ENCODE data around the gene LANCL2.
"Not testable (repeated sequence)": the region's sequence is repeated elsewhere in the genome, so short reads cannot be mapped to it uniquely, and the experiment has no call there.

The LANCL2 gene

DNA sequence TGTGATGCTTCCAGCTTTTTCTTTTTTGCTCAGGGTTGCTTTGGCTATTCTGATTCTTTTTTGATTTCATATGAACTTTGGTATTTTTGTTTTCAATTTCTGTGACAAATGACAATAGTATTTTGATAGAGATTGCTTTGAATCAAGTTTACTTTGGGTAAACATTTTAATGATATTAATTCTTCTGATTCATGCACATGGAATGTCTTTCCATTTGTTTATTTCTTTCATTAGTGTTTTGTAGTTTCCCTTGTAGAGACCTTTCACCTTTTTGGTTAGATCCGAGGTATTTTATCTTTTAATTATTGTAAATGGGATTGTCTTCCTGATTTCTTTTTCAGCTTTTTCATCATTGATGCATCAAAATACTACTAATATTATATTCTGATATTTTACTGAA is 93.2 kb downstream of the LANCL2 start:
- H3K36me3 Mint-ChIP-seq, result peaks cover 19% of the 10 kb centered on the region
- no peak for ATAC-seq

DNA sequence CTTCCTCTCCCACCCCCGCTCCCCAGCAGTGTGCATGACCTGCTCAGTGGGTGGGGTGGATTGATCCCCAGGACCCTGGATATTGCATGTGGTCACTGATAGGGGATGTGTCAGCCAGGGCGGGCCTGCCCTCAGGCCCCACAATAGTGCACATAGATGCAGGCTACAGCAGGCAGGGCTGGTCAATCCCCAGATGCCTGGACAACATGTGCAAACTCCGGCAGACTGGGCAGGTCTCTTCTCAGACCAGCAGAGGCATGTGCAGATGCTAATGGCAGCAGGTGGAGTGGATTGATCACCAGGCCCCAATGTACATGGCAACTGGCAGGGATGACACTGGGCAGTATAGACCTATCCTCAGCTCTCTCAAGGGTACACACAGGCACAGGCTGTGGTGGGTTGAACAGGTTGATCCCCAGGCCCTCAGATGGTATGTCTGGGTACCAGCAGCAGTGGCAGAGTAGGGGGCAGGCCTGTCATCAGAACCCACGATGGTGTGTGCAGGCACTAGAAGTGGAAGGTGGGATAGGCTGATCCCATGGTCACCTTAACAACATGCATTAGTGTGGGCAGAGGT is 98.6 kb downstream of the LANCL2 start:
- H3K4me3 Mint-ChIP-seq, result no peak overlapping the region
- H3K4me1 Mint-ChIP-seq, result peaks cover 32% of the 10 kb centered on the region

More for the DNA sequence above, 93.2 kb downstream of the LANCL2 start:
- Mint-ChIP-seq H3K4me3 (no peak overlapping the region), H3K4me1 (peaks cover 22% of the 10 kb centered on the region), H3K9me3 (peaks cover 29% of the 10 kb centered on the region), H3K27ac (no peak overlapping the region)
- no peak for DNase-seq (ENCODE audit: low spot score in 2 of 2)

DNA sequence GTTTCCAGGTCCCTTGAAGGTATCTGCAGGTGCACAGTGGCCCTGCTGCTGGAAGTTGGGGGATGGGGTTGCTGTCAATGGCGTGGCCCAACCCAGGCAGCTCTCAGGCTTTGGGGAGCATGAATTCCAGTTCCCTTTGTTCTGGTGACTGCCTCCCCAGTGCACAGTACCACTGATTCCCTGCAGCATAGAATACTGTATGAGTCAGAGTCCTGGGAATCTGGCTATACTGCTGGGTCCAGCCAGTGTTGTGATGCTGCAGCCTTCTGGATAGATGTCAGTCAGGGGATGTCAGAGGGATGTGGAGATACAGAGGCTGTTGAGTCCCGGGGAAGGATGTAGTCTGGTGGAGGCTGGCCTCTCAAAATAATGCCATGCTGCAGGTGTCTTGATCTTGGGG is 99.3 kb downstream of the LANCL2 start:
- peak overlapping the region; percentile 7 for H3K27ac Mint-ChIP-seq

More for the DNA sequence above, 98.6 kb downstream of the LANCL2 start:
- peak overlapping the region; percentile 2 for H3K27ac Mint-ChIP-seq
- peaks cover 41% of the 10 kb centered on the region for H3K36me3 Mint-ChIP-seq
- ATAC-seq (no peak), DNase-seq (ENCODE audit: low spot score in 2 of 2) (no peak)
- peaks cover 19% of the 10 kb centered on the region for H3K9me3 Mint-ChIP-seq

GRCh38 chr7:55465691-55466090 is 100.6 kb downstream of the LANCL2 start:
- no peak for ATAC-seq
- no peak overlapping the region for H3K4me3 Mint-ChIP-seq
- DNase-seq (ENCODE audit: low spot score in 2 of 2), result no peak
- H3K27ac Mint-ChIP-seq, result no peak overlapping the region
- H3K36me3 Mint-ChIP-seq, result peaks cover 36% of the 10 kb centered on the region
- peaks cover 3% of the 10 kb centered on the region for H3K9me3 Mint-ChIP-seq
- peaks cover 48% of the 10 kb centered on the region for H3K4me1 Mint-ChIP-seq

More for the DNA sequence above, 99.3 kb downstream of the LANCL2 start:
- Mint-ChIP-seq H3K4me1 (peaks cover 36% of the 10 kb centered on the region), H3K9me3 (peaks cover 12% of the 10 kb centered on the region), H3K4me3 (no peak overlapping the region), H3K36me3 (peaks cover 41% of the 10 kb centered on the region)
- DNase-seq (ENCODE audit: low spot score in 2 of 2) (peak in 1 of 2 donors; percentile 17), ATAC-seq (no peak)

- Mint-ChIP-seq H3K9me3 (peaks cover 3% of the 10 kb centered on the region), H3K4me3 (no peak overlapping the region), H3K27ac (peak overlapping the region; percentile 37), H3K36me3 (peaks cover 35% of the 10 kb centered on the region), H3K4me1 (peaks cover 42% of the 10 kb centered on the region)
- DNase-seq (ENCODE audit: low spot score in 2 of 2) (peak in 1 of 2 donors; percentile 44), ATAC-seq (no peak)
These were observed 102.0 kb downstream of the LANCL2 start for GRCh38 chr7:55467047-55467593.

GRCh38 chr7:55468495-55468894 is 103.4 kb downstream of the LANCL2 start:
- DNase-seq (ENCODE audit: low spot score in 2 of 2), result no peak
- H3K27ac Mint-ChIP-seq, result peak overlapping the region; percentile 57
- H3K4me3 Mint-ChIP-seq, result no peak overlapping the region
- H3K36me3 Mint-ChIP-seq, result peaks cover 30% of the 10 kb centered on the region
- no peaks in the 10 kb centered on the region for H3K9me3 Mint-ChIP-seq
- ATAC-seq, result no peak
- peaks cover 38% of the 10 kb centered on the region for H3K4me1 Mint-ChIP-seq

GRCh38 chr7:55469271-55469681 is 104.1 kb downstream of the LANCL2 start:
- Mint-ChIP-seq H3K27ac (peak overlapping the region; percentile 57), H3K9me3 (no peaks in the 10 kb centered on the region), H3K4me3 (no peak overlapping the region), H3K36me3 (peaks cover 26% of the 10 kb centered on the region), H3K4me1 (peaks cover 36% of the 10 kb centered on the region)
- DNase-seq (ENCODE audit: low spot score in 2 of 2) (no peak), ATAC-seq (peak; percentile 91)

DNA sequence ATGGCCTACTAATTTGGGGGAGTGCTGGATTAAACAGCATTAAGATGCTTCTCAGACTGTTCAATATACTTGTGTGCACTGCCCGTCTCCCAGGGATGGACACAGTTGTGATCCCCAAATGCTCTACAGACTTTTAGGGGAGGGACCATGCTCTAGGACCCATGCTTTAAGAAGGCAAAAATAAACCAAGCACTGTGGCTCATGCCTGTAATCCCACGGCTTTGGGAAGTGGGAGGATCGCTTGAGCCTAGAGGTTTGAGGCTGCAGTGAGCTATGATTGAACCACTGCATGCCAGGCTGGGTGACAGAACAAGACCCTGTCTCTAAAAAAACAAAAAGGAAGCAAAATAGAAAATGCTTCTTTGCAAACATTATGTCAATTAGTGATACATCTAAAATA is 104.6 kb downstream of the LANCL2 start:
- DNase-seq (ENCODE audit: low spot score in 2 of 2), result no peak
- H3K36me3 Mint-ChIP-seq, result peaks cover 22% of the 10 kb centered on the region
- no peak overlapping the region for H3K4me3 Mint-ChIP-seq
- peak overlapping the region; percentile 57 for H3K27ac Mint-ChIP-seq
- peaks cover 40% of the 10 kb centered on the region for H3K4me1 Mint-ChIP-seq
- H3K9me3 Mint-ChIP-seq, result no peaks in the 10 kb centered on the region
- no peak for ATAC-seq

DNA sequence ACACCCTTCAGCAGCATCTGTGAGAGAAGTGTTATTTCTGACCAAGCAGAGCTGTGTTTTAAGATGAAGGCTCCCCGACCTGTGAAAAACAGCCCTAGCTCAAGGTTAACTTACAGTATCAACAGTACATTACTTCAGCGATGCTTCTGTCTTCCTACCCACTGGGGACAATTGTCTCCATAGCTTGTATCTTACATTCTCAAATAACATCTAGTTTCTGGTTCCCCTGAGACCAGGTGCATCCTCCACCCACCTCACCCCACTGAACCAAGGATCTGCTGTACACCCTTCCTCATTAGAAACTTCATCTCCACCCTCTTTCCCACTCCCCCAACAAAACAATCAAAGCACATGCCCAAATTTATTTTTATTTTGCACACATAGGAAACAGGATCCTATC is 105.1 kb downstream of the LANCL2 start:
- Mint-ChIP-seq H3K4me1 (peaks cover 46% of the 10 kb centered on the region), H3K27ac (peak overlapping the region; percentile 58), H3K36me3 (peaks cover 27% of the 10 kb centered on the region), H3K9me3 (no peaks in the 10 kb centered on the region), H3K4me3 (no peak overlapping the region)
- DNase-seq (ENCODE audit: low spot score in 2 of 2) (no peak), ATAC-seq (no peak)

DNA sequence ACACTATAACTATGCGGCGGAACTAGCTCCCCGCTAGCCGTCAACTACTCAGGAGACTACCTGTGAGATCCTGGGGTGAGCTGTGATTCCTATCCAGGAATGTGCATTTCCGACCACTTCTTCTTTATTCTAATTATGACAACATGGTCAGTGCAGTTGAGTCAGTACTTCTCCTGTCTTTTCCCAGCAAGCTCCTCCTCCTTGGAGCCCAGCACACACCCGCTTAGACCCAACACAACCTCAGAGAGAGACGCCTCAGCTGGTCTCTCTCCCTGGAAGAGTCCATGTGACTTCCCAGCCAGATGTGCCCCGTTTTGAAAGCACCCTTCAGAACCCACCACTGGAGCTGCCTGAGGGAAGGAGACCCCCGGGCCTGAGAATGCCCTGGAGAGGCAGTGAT is 106.5 kb downstream of the LANCL2 start:
- not testable (repeated sequence) for DNase-seq (ENCODE audit: low spot score in 2 of 2); H3K4me3 Mint-ChIP-seq; H3K9me3 Mint-ChIP-seq; ATAC-seq
- Mint-ChIP-seq H3K36me3 (peaks cover 24% of the 10 kb centered on the region), H3K4me1 (peaks cover 59% of the 10 kb centered on the region), H3K27ac (peak overlapping the region; percentile 58)

- H3K4me1 Mint-ChIP-seq, result peaks cover 63% of the 10 kb centered on the region
- not testable (repeated sequence) for DNase-seq (ENCODE audit: low spot score in 2 of 2); H3K9me3 Mint-ChIP-seq; H3K4me3 Mint-ChIP-seq; ATAC-seq
- peak overlapping the region; percentile 58 for H3K27ac Mint-ChIP-seq
- H3K36me3 Mint-ChIP-seq, result peaks cover 28% of the 10 kb centered on the region
These were observed 107.3 kb downstream of the LANCL2 start for GRCh38 chr7:55472406-55472805.

DNA sequence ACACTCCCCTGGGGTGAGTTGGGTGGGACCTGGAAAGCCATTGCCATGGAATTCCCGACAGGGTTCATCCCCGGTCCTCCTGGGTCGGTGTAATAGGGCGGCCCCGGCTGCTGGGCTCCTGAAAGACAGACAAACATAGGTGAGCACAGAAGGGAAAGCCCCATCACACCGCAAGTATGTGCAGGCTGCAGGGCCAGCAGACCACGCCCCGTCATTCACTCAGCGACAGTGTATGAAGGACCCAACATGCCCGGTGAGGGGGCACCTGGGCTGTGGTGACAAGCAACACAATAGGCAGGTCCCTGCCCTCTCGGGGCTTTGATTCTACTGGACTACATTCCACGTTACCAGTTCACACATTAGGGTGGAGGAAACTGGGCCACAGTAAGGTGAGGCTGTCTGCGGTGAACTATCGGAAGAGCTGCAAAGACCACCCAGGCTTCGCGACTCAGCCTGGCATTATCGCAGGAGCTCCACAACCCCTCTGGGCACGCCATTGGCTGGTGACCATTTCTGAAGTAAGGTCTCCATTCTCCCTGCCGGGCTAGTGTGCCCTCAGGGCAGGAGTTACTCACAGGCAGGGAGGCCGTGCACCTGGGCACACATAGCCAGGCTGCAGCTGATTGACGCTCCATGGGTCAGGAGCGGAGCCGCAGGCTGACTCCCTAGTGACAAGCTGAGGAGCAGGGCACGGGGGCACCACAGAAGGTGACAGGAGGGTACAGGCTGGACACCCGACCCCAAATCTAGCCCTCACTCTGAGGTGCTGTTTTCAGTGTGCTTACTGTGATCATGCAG is 108.0 kb downstream of the LANCL2 start:
- Mint-ChIP-seq H3K4me1 (peaks cover 66% of the 10 kb centered on the region), H3K36me3 (peaks cover 24% of the 10 kb centered on the region), H3K9me3 (no peaks in the 10 kb centered on the region), H3K27ac (no peak overlapping the region), H3K4me3 (no peak overlapping the region)
- DNase-seq (ENCODE audit: low spot score in 2 of 2) (peak in 1 of 2 donors; percentile 43), ATAC-seq (no peak)

DNA sequence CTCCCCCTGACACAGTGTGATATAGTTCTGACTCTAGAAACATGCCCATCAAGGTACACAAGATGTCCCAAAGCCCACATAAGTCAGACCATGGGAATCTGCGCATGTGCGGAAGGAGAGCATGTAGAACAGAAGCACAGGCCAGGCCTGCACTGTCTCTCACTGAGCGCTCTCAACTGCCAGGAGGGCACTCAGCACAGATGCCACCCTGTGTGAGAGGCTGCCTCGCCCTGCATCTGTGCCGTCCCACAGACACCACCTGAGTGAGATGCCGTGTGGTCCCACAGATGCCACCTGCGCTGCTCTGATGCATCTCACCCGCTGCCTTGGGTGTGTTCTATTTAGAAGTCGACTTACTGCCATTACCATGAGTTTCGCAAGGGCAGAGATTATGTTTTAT is 108.8 kb downstream of the LANCL2 start:
- Mint-ChIP-seq H3K9me3 (no peaks in the 10 kb centered on the region), H3K4me3 (no peak overlapping the region), H3K4me1 (peaks cover 65% of the 10 kb centered on the region), H3K36me3 (peaks cover 24% of the 10 kb centered on the region), H3K27ac (no peak overlapping the region)
- ATAC-seq (no peak), DNase-seq (ENCODE audit: low spot score in 2 of 2) (peak in 1 of 2 donors; percentile 37)

- peak overlapping the region; percentile 74 for H3K27ac Mint-ChIP-seq
- no peaks in the 10 kb centered on the region for H3K9me3 Mint-ChIP-seq
- peaks cover 24% of the 10 kb centered on the region for H3K36me3 Mint-ChIP-seq
- H3K4me3 Mint-ChIP-seq, result peak overlapping the region; percentile 38
- H3K4me1 Mint-ChIP-seq, result peaks cover 55% of the 10 kb centered on the region
- peak; percentile 63 for ATAC-seq
- peak in 1 of 2 donors; percentile 47 for DNase-seq (ENCODE audit: low spot score in 2 of 2)
These were observed 110.1 kb downstream of the LANCL2 start for GRCh38 chr7:55474944-55475854.
